ENCODE data around the gene PSMF1.

PSMF1 gene

DNA sequence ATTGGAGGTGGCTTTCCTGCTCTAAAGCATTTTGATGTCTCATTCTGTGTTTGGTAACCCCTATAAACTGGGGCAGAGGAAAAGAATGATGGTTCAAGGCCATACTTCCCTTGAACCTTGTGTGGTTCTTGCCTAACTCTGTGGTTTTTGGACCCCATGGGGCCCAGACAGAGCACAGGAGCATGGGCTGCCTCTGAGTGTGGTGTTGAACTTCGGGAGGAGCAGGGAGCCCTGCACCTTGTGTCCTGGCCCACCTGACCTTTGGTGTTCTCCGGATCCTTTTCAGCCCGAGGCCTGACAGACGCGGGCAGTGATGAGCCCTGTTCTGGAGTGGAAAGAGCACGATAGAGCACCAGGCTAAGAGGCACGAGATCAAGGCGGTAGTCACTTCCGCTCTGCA lies 47.5 kb downstream of the PSMF1 start:
- peak; percentile 6 for DNase-seq (ENCODE audit: low read depth)
- H3K4me3 ChIP-seq (ENCODE audit: low read depth, low read length): no peak overlapping the region

DNA sequence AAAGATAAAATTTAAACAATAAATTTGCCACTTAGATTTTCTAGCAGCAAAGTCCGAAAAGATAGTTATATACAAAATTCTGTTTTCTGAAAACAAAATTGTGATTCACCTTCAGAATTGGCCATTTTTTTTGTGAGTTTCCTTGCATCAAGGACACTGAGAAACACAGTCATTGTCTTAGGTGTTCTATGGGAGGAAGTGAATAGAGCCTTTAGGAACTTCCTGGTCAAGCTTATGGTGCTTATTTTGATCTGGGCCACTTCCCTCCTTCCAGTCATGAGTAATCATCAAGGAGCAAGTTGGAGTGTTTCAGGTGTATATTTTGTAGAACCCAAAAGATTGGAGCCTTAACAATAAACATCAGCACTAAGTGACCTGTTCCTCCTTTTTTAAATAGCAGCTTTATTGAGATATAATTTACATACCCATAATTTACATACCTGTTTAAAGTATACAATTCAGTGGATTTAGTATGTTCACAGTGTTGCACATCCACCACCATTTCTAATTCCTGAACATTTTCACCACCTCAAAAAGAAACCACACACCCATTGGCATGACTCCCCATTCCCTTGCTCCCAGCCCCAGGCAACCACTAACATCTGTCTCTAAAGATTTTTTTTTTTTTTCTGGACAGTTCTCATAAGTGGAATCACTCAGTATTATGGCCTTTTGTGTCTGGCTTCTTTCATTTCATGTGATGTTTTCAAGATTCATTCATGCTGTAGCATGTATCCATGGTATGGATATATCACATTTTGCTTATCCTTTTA lies 48.7 kb downstream of the PSMF1 start:
- TF ChIP-seq, protein P1, sequence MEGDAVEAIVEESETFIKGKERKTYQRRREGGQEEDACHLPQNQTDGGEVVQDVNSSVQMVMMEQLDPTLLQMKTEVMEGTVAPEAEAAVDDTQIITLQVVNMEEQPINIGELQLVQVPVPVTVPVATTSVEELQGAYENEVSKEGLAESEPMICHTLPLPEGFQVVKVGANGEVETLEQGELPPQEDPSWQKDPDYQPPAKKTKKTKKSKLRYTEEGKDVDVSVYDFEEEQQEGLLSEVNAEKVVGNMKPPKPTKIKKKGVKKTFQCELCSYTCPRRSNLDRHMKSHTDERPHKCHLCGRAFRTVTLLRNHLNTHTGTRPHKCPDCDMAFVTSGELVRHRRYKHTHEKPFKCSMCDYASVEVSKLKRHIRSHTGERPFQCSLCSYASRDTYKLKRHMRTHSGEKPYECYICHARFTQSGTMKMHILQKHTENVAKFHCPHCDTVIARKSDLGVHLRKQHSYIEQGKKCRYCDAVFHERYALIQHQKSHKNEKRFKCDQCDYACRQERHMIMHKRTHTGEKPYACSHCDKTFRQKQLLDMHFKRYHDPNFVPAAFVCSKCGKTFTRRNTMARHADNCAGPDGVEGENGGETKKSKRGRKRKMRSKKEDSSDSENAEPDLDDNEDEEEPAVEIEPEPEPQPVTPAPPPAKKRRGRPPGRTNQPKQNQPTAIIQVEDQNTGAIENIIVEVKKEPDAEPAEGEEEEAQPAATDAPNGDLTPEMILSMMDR (conservative IDR thresholded peaks at IDR 0.05; ENCODE audit: low read depth, low read length): no peak
- no peak overlapping the region for H3K4me3 ChIP-seq (ENCODE audit: low read depth, low read length)
- DNase-seq (ENCODE audit: low read depth): no peak

More for the DNA sequence above, 47.5 kb downstream of the PSMF1 start:
- TF ChIP-seq, protein P1 (conservative IDR thresholded peaks at IDR 0.05; ENCODE audit: low read depth, low read length): no peak

DNA sequence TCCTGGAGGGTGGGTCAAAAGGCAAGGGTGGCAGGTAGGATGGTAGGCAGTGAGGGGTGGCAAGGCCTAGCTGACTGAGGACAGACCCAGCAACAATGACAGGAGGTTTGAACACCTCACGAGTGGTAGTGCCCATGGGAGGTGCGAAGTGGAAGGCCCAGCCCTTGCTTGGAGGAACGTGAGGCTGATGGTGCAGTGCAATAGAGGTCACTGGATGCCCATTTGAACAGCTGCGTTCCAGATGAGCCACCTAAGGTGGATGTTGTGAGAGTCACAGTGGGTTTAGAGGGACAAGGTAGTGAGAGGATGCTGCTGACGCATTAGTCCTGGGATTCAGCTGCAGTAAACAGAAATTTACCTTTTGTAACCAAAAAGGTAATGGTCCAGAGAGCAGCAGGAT lies 50.8 kb downstream of the PSMF1 start:
- H3K4me3 ChIP-seq (ENCODE audit: low read depth, low read length): no peak overlapping the region
- TF ChIP-seq, protein P1 (conservative IDR thresholded peaks at IDR 0.05; ENCODE audit: low read depth, low read length): no peak
- DNase-seq (ENCODE audit: low read depth): no peak

DNA sequence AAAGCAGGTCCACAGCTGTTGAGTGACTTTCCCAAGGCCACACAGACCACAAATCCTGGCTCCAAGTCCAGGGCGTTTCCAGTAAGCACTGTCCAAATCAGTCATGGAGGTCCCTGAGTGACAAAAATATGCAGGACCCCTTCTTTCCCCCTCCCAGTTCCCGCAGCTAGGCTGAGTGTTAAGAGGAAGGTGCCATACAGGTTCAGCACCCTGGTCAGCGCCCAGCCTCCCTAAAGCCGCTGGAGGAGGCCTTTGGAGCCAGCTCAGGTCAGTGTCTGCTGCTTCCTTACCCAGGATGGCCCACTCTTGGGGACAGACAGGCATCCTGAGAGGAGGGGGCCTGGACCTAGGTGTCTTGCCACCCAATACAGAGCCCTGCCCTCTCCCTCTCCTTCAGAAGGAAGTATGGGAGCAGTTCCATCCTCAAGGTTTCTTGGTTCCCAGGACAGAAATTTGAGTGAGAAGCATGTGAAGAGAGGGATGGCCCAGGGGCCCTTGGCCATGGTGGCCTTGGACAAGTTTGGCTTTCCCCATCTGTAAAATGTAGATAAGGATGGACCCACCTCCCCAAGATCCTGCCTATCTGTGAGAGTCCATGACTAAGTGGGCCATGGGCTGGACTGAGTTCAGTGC lies 53.2 kb downstream of the PSMF1 start:
- H3K4me3 ChIP-seq (ENCODE audit: low read depth, low read length): no peak overlapping the region
- TF ChIP-seq, protein P1 (conservative IDR thresholded peaks at IDR 0.05; ENCODE audit: low read depth, low read length): no peak
- DNase-seq (ENCODE audit: low read depth): peak; percentile 52

DNA sequence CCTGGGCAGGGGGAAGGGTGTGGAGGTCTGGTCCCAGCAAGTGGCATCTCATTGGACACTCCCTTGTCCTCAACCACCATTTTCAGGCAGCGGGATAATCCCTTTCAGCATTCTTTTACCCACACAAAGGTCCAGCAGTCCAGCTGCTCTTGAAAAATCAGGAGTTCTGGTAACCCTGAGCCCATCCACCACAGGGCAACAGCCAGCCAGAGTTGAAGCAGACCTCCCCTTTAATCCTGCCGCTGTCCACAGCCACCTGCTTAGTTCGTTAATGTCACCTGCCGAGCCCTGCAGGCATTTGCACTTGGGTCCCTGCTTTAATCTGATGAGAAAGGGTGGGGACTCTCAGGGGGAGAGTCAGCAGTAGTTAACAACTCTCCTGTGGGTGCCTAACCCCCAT lies 55.3 kb downstream of the PSMF1 start:
- H3K4me3 ChIP-seq (ENCODE audit: low read depth, low read length): no peak overlapping the region
- no peak for DNase-seq (ENCODE audit: low read depth)
- TF ChIP-seq, protein P1 (conservative IDR thresholded peaks at IDR 0.05; ENCODE audit: low read depth, low read length): no peak

DNA sequence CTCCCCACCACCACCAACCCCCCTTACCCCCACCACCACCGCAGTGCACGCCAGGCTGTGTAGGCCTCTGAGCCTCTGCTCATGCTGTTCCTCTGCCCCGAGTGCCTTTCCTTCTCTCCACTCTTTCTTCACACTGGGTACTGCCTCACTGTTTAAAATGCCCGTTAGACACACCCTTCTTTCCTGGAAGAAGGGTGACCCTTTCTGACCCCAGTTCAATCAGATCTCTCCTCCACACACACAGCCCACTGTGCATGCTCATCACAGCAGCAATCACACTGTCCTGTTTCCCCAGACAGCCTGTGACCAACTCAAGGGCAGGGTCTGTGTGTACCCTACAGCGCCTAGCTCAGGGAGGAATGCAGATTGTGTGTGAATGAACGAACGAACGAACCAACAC lies 56.4 kb downstream of the PSMF1 start:
- TF ChIP-seq, protein P1 (conservative IDR thresholded peaks at IDR 0.05; ENCODE audit: low read depth, low read length): no peak
- H3K4me3 ChIP-seq (ENCODE audit: low read depth, low read length): no peak overlapping the region
- no peak for DNase-seq (ENCODE audit: low read depth)

Measured in choroid plexus epithelial cell (primary cell).